Measurements from ENCODE around the gene FGF22. TPM values are rescaled to one million over a fixed set of nuclear protein-coding genes. Genes with fewer than 3 reads are reported as not detected.

The FGF22 gene
- total RNA-seq, 1 donor from 2014 or later: 0.73 TPM

DNA sequence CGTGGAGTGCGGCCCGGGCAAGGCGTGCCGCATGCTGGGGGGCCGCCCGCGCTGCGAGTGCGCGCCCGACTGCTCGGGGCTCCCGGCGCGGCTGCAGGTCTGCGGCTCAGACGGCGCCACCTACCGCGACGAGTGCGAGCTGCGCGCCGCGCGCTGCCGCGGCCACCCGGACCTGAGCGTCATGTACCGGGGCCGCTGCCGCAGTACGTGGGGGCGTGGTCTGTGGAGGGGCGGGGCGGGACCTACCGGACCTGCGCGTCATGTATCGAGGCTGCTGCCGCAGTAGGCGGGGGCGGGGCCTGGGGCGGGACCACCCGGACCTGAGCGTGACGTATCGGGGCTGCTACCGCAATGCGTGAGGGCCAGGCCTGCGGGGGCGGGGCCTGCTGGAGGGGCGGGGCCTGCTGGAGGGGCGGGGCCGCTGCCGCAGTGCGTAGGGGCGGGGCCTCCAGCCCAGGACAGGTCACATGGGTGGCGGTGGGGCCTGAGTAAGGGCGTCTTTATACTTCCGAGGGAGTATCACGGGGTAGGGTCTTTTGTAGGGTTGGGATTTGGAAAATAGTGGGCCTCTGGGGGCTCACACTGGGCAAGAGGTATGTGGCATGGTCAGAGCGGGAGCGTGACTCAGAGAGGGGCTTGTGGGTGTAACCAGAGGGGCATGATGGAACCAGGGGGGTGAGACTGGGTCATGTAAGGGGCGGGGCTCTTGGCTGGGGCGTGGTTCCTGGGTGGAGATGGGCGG is 40.8 kb downstream of the FGF22 start:
- H3K36me3 Mint-ChIP-seq (ENCODE audit: low read depth): peaks cover 1% of the 10 kb centered on the region
- peaks cover 4% of the 10 kb centered on the region for H3K27me3 Mint-ChIP-seq
- H3K4me3 Mint-ChIP-seq: peak overlapping the region; percentile 95
- POLR2A ChIA-PET: interaction anchor here (0.6 to 3.3 kb wide), 8 partner anchors 12 to 588 kb away, joined by 3 to 29 read pairs (median 5); partner anchors contain the start of genes CIRBP, POLRMT, PTBP1 and RNF126
- no peaks in the 10 kb centered on the region for H3K9me3 Mint-ChIP-seq
- H3K27ac Mint-ChIP-seq: peak overlapping the region; percentile 98
- peaks cover 14% of the 10 kb centered on the region for H3K4me1 Mint-ChIP-seq
- CTCF ChIA-PET: interaction anchor here (1.3 to 1.8 kb wide), 4 partner anchors 10 to 54 kb away, joined by 3 to 11 read pairs (median 4); partner anchors contain the start of gene RNF126
- TF ChIP-seq, protein P1, sequence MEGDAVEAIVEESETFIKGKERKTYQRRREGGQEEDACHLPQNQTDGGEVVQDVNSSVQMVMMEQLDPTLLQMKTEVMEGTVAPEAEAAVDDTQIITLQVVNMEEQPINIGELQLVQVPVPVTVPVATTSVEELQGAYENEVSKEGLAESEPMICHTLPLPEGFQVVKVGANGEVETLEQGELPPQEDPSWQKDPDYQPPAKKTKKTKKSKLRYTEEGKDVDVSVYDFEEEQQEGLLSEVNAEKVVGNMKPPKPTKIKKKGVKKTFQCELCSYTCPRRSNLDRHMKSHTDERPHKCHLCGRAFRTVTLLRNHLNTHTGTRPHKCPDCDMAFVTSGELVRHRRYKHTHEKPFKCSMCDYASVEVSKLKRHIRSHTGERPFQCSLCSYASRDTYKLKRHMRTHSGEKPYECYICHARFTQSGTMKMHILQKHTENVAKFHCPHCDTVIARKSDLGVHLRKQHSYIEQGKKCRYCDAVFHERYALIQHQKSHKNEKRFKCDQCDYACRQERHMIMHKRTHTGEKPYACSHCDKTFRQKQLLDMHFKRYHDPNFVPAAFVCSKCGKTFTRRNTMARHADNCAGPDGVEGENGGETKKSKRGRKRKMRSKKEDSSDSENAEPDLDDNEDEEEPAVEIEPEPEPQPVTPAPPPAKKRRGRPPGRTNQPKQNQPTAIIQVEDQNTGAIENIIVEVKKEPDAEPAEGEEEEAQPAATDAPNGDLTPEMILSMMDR (IDR thresholded peaks at IDR 0.05): no peak
- ATAC-seq (ENCODE audit: low read depth) (peak; percentile 80), DNase-seq (peak; percentile 95)
- intact Hi-C loops (cut with micrococcal nuclease): loop anchor here (1.0 to 10.0 kb wide), 7 partner anchors 17 to 724 kb away; partner anchors contain the start of genes BSG, DAZAP1, GAMT and POLRMT

DNA sequence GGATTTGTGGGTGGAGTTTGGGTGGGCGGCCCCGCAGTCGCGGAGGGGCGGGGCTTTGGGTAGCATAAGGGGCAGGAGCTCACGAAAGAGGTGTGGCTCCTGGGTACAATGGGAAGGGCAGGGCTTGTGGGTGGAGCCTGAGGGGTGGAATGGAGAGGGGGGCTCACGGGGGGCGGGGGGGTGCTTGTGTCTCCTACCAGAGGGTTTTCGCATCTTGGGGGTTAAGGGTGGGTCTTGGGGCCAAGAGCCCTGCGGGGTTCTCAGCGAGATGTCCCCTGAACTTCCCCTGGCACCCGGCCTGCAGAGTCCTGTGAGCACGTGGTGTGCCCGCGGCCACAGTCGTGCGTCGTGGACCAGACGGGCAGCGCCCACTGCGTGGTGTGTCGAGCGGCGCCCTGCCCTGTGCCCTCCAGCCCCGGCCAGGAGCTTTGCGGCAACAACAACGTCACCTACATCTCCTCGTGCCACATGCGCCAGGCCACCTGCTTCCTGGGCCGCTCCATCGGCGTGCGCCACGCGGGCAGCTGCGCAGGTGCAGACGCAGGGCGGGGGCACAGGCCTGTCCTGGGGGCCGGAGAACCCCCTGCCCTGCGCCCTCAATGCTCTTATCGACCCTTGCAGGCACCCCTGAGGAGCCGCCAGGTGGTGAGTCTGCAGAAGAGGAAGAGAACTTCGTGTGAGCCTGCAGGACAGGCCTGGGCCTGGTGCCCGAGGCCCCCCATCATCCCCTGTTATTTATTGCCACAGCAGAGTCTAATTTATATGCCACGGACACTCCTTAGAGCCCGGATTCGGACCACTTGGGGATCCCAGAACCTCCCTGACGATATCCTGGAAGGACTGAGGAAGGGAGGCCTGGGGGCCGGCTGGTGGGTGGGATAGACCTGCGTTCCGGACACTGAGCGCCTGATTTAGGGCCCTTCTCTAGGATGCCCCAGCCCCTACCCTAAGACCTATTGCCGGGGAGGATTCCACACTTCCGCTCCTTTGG is 41.6 kb downstream of the FGF22 start:
- intact Hi-C loops (cut with micrococcal nuclease): loop anchor here (5.0 to 10.0 kb wide), 3 partner anchors 51 to 723 kb away; partner anchors contain the start of genes DAZAP1 and GAMT
- POLR2A ChIA-PET: interaction anchor here (0.6 to 3.3 kb wide), 6 partner anchors 18 to 588 kb away, joined by 3 to 29 read pairs (median 3); partner anchors contain the start of genes CIRBP, PTBP1 and RNF126
- Mint-ChIP-seq H3K27me3 (no peaks in the 10 kb centered on the region), H3K4me3 (peak overlapping the region; percentile 95), H3K9me3 (no peaks in the 10 kb centered on the region), H3K27ac (peak overlapping the region; percentile 98), H3K36me3 (ENCODE audit: low read depth) (peaks cover 1% of the 10 kb centered on the region), H3K4me1 (peaks cover 10% of the 10 kb centered on the region)
- TF ChIP-seq, protein P1 (IDR thresholded peaks at IDR 0.05): no peak
- no peak for ATAC-seq (ENCODE audit: low read depth)
- no peak for DNase-seq
- CTCF ChIA-PET: no interaction called here

DNA sequence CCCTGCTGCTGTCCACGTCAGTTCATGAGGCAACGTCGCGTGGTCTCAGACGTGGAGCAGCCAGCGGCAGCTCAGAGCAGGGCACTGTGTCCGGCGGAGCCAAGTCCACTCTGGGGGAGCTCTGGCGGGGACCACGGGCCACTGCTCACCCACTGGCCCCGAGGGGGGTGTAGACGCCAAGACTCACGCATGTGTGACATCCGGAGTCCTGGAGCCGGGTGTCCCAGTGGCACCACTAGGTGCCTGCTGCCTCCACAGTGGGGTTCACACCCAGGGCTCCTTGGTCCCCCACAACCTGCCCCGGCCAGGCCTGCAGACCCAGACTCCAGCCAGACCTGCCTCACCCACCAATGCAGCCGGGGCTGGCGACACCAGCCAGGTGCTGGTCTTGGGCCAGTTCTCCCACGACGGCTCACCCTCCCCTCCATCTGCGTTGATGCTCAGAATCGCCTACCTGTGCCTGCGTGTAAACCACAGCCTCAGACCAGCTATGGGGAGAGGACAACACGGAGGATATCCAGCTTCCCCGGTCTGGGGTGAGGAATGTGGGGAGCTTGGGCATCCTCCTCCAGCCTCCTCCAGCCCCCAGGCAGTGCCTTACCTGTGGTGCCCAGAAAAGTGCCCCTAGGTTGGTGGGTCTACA is 43.1 kb downstream of the FGF22 start:
- Mint-ChIP-seq H3K27me3 (no peaks in the 10 kb centered on the region), H3K4me3 (no peak overlapping the region), H3K27ac (no peak overlapping the region), H3K9me3 (no peaks in the 10 kb centered on the region), H3K4me1 (peaks cover 10% of the 10 kb centered on the region), H3K36me3 (ENCODE audit: low read depth) (peaks cover 1% of the 10 kb centered on the region)
- POLR2A ChIA-PET: no interaction called here
- intact Hi-C loops (cut with micrococcal nuclease): loop anchor here (5.0 to 10.0 kb wide), 3 partner anchors 50 to 722 kb away; partner anchors contain the start of genes DAZAP1 and GAMT
- ATAC-seq (ENCODE audit: low read depth): no peak
- TF ChIP-seq, protein P1 (IDR thresholded peaks at IDR 0.05): no peak
- CTCF ChIA-PET: interaction anchor here (0.5 kb wide), 1 partner anchor 84 kb away, joined by 3 read pairs; no protein-coding TSS in a partner anchor
- DNase-seq: no peak

DNA sequence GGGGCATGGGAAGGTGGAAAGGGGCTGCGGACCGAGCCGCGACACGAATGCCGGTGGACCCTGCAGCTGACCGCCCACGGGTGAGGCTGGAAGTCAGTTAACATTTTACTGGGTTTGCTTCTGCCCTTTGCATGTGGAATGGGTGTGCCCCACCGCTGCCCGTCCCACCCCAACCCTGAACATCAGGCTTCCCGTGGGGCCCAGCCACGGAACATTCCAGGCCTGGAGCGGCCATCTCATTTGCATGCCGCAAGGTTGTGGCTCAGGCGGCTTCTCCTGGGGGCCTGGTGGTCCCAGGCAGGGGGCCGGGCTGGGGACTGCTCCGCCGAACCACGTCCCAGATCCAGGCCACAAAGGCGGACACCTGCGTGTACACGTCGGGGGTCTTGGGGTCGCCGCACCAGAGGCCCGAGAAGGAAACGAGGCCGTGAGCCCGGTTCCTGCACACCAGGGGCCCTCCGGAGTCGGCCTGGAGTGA is 45.8 kb downstream of the FGF22 start:
- DNase-seq (no peak), ATAC-seq (ENCODE audit: low read depth) (no peak)
- CTCF ChIA-PET: no interaction called here
- no peaks in the 10 kb centered on the region for H3K9me3 Mint-ChIP-seq
- POLR2A ChIA-PET: interaction anchor here (0.6 kb wide), 1 partner anchor 879 kb away, joined by 11 read pairs; no protein-coding TSS in a partner anchor
- no peaks in the 10 kb centered on the region for H3K27me3 Mint-ChIP-seq
- peaks cover 8% of the 10 kb centered on the region for H3K4me1 Mint-ChIP-seq
- H3K4me3 Mint-ChIP-seq: no peak overlapping the region
- intact Hi-C loops (cut with micrococcal nuclease): loop anchor here (10.0 kb wide), 1 partner anchor 719 kb away; the partner anchor contains the start of genes DAZAP1 and GAMT
- H3K27ac Mint-ChIP-seq: no peak overlapping the region
- peaks cover 1% of the 10 kb centered on the region for H3K36me3 Mint-ChIP-seq (ENCODE audit: low read depth)
- TF ChIP-seq, protein P1 (IDR thresholded peaks at IDR 0.05): no peak
